ENCODE data around the gene POGLUT3. TPM values are rescaled to one million over a fixed set of nuclear protein-coding genes. Genes with fewer than 3 reads are reported as not detected.

The POGLUT3 gene
- total RNA-seq, 4 donors from 2014 or later, result 21.7 to 33.5 (median 29.2) TPM

DNA sequence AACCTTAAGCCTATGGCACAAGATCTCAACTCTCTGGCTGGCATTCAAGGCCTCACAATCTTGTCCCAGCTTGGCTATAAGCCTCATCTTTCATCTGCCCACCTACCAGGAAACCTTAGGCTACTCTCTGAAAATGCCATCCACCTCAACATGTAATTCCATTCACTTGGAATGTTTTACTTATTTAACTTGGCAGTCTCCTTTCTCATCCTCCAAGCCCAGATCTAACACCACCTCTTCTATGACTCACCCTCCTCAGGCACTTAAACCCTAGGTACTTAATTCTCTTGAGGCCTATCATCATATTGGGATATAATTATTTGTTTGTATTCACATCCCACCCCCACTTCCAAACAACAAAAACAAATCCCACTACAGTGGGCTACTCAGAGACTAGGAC lies 15.0 kb downstream of the POGLUT3 start:
- no peak for ATAC-seq
- Histone ChIP-seq H3K4me3 (no peak overlapping the region), H3K27me3 (no peaks in the 10 kb centered on the region), H3K9me3 (no peaks in the 10 kb centered on the region), H3K27ac (no peak overlapping the region), H3K36me3 (peaks cover 5 to 99% of the 10 kb centered on the region in 2 donors), H3K4me1 (no peaks in the 10 kb centered on the region)
- TF ChIP-seq POLR2A (IDR thresholded peaks at IDR 0.05) (no peak), POLR2AphosphoS5 (IDR thresholded peaks at IDR 0.05) (no peak), EP300 (IDR thresholded peaks at IDR 0.05) (no peak)
- TF ChIP-seq, protein P1, sequence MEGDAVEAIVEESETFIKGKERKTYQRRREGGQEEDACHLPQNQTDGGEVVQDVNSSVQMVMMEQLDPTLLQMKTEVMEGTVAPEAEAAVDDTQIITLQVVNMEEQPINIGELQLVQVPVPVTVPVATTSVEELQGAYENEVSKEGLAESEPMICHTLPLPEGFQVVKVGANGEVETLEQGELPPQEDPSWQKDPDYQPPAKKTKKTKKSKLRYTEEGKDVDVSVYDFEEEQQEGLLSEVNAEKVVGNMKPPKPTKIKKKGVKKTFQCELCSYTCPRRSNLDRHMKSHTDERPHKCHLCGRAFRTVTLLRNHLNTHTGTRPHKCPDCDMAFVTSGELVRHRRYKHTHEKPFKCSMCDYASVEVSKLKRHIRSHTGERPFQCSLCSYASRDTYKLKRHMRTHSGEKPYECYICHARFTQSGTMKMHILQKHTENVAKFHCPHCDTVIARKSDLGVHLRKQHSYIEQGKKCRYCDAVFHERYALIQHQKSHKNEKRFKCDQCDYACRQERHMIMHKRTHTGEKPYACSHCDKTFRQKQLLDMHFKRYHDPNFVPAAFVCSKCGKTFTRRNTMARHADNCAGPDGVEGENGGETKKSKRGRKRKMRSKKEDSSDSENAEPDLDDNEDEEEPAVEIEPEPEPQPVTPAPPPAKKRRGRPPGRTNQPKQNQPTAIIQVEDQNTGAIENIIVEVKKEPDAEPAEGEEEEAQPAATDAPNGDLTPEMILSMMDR (IDR thresholded peaks at IDR 0.05), result no peak

DNA sequence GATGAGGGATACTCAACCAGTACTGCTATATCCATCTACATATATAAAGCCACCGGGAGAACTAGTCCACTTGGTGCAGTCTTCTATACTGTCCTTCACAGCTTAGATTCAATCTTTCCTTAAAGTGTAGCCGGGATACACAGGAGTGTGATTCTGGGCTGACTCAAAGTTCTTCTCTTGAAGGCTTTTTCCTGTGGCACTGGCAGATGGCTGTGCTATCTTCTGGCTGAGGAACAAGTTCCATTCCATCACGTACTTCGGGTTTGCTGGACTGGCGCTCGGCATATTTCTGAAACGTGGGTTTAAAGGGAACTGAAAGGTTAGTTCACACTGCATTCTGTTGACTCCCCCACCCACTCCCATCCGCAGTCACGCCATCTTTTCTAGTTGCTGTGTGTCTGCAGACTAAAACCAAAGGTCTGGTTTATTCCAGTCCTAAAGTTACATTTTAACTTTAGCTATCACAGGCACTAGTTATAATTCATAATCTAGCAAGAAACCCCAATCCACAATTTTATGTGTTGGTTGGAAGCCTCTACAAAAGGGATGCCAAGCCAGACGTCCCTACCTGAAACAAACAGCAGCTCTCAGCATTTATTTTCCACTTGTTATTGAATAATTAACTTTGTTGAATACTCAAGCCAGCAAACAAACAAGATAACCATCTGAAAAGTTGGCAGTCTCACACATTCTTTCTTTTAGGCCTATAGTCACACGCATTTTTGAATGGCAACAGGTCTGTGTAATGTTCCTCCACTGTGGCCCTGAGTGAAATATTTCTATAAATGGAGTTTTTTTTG lies 23.3 kb downstream of the POGLUT3 start:
- no peak for TF ChIP-seq POLR2A (IDR thresholded peaks at IDR 0.05)
- TF ChIP-seq POLR2AphosphoS5 (IDR thresholded peaks at IDR 0.05), result no peak
- no peak for TF ChIP-seq EP300 (IDR thresholded peaks at IDR 0.05)
- TF ChIP-seq, protein P1 (IDR thresholded peaks at IDR 0.05), result no peak
- WGBS, 2 donors (ENCODE audit: low coverage in 1 of 2), result 88 to 92% methylated on average over 7 to 8 of the region's 11 CpGs
- Histone ChIP-seq H3K27ac (no peak overlapping the region), H3K4me1 (no peaks in the 10 kb centered on the region), H3K9me3 (no peaks in the 10 kb centered on the region), H3K4me3 (no peak overlapping the region), H3K36me3 (peaks cover 0 to 69% of the 10 kb centered on the region in 2 donors), H3K27me3 (no peaks in the 10 kb centered on the region)
- ATAC-seq, result no peak

DNA sequence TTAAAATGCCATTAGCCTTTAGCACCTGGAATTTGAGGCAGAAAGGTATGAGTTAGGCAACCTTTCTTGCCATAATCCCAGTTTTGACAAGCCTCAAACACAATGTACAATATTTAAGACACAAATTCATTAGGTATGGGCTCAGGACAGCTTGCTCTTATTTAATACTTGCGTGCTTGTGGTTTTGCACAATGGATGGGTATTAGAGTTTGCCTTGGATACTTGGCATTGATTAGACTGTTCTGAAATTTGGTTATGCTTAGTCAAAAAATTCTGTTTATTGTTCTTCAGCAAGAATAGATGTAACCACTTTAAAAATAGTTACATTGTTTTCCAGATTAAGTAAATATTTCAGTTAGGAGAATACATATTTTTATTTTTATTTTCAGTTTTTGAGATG lies 25.5 kb downstream of the POGLUT3 start:
- no peak for ATAC-seq
- H3K36me3 ChIP-seq, result peaks cover 0 to 47% of the 10 kb centered on the region in 2 donors
- WGBS, 2 donors (ENCODE audit: low coverage in 1 of 2), result 93 to 100% methylated on average over 1 of the region's 1 CpG

DNA sequence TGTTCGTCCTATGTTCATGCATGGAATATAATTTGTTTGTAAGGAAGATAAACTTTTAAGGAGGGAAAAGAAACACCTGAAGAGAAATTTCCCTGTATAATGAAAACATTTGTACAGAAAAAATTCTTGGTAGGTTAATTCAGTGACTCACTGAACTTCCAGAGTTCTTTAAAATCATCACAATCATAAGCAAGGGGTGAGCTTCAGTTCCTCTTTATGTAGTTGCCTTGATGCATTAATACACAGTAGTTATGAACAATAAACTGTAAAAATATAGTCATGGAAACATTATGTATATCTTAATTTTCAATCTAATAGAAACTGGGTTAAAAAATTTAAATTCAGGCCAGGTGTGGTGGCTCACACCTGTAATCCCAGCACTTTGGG lies 29.7 kb downstream of the POGLUT3 start:
- H3K36me3 ChIP-seq, result peaks cover 0 to 5% of the 10 kb centered on the region in 2 donors
- H3K27ac ChIP-seq, result peak overlapping the region in 1 of 4 donors; percentile 97
- no peak for ATAC-seq
- H3K4me1 ChIP-seq, result peaks cover 0 to 13% (median 0%) of the 10 kb centered on the region in 3 donors
- H3K9me3 ChIP-seq, result no peaks in the 10 kb centered on the region
- no peaks in the 10 kb centered on the region for H3K27me3 ChIP-seq
- WGBS, 2 donors (ENCODE audit: low coverage in 1 of 2), result 50 to 73% methylated on average over 1 of the region's 1 CpG
- H3K4me3 ChIP-seq, result no peak overlapping the region
- TF ChIP-seq EP300 (IDR thresholded peaks at IDR 0.05) (no peak), POLR2A (IDR thresholded peaks at IDR 0.05) (no peak), POLR2AphosphoS5 (IDR thresholded peaks at IDR 0.05) (no peak)
- TF ChIP-seq, protein P1 (IDR thresholded peaks at IDR 0.05), result no peak

More for the DNA sequence above, 25.5 kb downstream of the POGLUT3 start:
- TF ChIP-seq, protein P1 (IDR thresholded peaks at IDR 0.05), result no peak
- no peak for TF ChIP-seq POLR2AphosphoS5 (IDR thresholded peaks at IDR 0.05)
- no peak for TF ChIP-seq POLR2A (IDR thresholded peaks at IDR 0.05)
- TF ChIP-seq EP300 (IDR thresholded peaks at IDR 0.05), result no peak
- peaks cover 0 to 5% (median 0%) of the 10 kb centered on the region in 3 donors for H3K4me1 ChIP-seq
- H3K27ac ChIP-seq, result no peak overlapping the region
- H3K27me3 ChIP-seq, result no peaks in the 10 kb centered on the region
- no peak overlapping the region for H3K4me3 ChIP-seq
- no peaks in the 10 kb centered on the region for H3K9me3 ChIP-seq

Data from gastroesophageal sphincter (tissue), 4 donors.